GM04503 (cell line): ENCODE data around the gene IAH1.
"Not testable (repeated sequence)": the region's sequence is repeated elsewhere in the genome, so short reads cannot be mapped to it uniquely, and the experiment has no call there.

Experiments
- DNase-seq: peaks from one replicate; pipeline ENCODE4 v3.0.0-alpha.2; 2012; ENCODE audit warnings: low read depth

IAH1 gene

GRCh38 chr2:9473308-9473984 lies 905 bp upstream of the IAH1 start:
- DNase-seq, result no peak

- DNase-seq, result no peak
Observed at GRCh38 chr2:9473985-9474360, 378 bp upstream of the IAH1 start.

- DNase-seq, result no peak
Observed at GRCh38 chr2:9477914-9478313, 3.6 kb downstream of the IAH1 start.

- DNase-seq, result no peak
Observed at GRCh38 chr2:9478526-9478925, 4.2 kb downstream of the IAH1 start.

GRCh38 chr2:9480157-9480556 lies 5.8 kb downstream of the IAH1 start:
- DNase-seq, result no peak

- no peak for DNase-seq
Observed at GRCh38 chr2:9483107-9483506, 8.8 kb downstream of the IAH1 start.

GRCh38 chr2:9484533-9484932 lies 10.2 kb downstream of the IAH1 start:
- no peak for DNase-seq

GRCh38 chr2:9488583-9489547 lies 14.5 kb downstream of the IAH1 start:
- no peak for DNase-seq

- DNase-seq, result no peak
Observed at GRCh38 chr2:9490789-9491188, 16.4 kb downstream of the IAH1 start.

- no peak for DNase-seq
Observed at GRCh38 chr2:9492927-9493326, 18.6 kb downstream of the IAH1 start.

- no peak for DNase-seq
Observed at GRCh38 chr2:9493478-9493877, 19.1 kb downstream of the IAH1 start.

GRCh38 chr2:9494081-9494480 lies 19.7 kb downstream of the IAH1 start:
- DNase-seq, result no peak

- DNase-seq, result no peak
Observed at GRCh38 chr2:9497017-9497416, 22.7 kb downstream of the IAH1 start.

GRCh38 chr2:9498210-9498609 lies 23.9 kb downstream of the IAH1 start:
- DNase-seq, result no peak

- no peak for DNase-seq
Observed at GRCh38 chr2:9508931-9509330, 34.6 kb downstream of the IAH1 start.

GRCh38 chr2:9513946-9514345 lies 39.6 kb downstream of the IAH1 start:
- DNase-seq, result not testable (repeated sequence)

- DNase-seq, result no peak
Observed at GRCh38 chr2:9517118-9517782, 42.9 kb downstream of the IAH1 start.

- no peak for DNase-seq
Observed at GRCh38 chr2:9518163-9518562, 43.8 kb downstream of the IAH1 start.

GRCh38 chr2:9518780-9519179 lies 44.4 kb downstream of the IAH1 start:
- DNase-seq, result no peak

- DNase-seq, result no peak
Observed at GRCh38 chr2:9519250-9519649, 44.9 kb downstream of the IAH1 start.

GRCh38 chr2:9524291-9524690 lies 49.9 kb downstream of the IAH1 start:
- DNase-seq, result no peak

- DNase-seq, result no peak
Observed at GRCh38 chr2:9525266-9525665, 50.9 kb downstream of the IAH1 start.
